A549 treated with DMSO at 1 μM for 4 hours (cell line): ENCODE results near the gene BCAS3. TPM values are rescaled to one million over a fixed set of nuclear protein-coding genes. Genes with fewer than 3 reads are reported as not detected.

Experiments used
- total RNA-seq: library from RNA; stranded (reverse); fragments of 200-300 nt; extraction: Qiagen RNA extraction; gene quantifications from 5 replicates; pipeline ENCODE4 v1.2.3, GENCODE V29; 2022; ENCODE audit warnings: low read depth

BCAS3 gene
- 7.6 to 9.1 TPM (median 8.2 TPM) in 5 replicates for total RNA-seq

GRCh38 chr17:60677308-60678117 is at the start of gene BCAS3:
TSS of gene BCAS3 (plus strand) at chr17:60677851.

DNA sequence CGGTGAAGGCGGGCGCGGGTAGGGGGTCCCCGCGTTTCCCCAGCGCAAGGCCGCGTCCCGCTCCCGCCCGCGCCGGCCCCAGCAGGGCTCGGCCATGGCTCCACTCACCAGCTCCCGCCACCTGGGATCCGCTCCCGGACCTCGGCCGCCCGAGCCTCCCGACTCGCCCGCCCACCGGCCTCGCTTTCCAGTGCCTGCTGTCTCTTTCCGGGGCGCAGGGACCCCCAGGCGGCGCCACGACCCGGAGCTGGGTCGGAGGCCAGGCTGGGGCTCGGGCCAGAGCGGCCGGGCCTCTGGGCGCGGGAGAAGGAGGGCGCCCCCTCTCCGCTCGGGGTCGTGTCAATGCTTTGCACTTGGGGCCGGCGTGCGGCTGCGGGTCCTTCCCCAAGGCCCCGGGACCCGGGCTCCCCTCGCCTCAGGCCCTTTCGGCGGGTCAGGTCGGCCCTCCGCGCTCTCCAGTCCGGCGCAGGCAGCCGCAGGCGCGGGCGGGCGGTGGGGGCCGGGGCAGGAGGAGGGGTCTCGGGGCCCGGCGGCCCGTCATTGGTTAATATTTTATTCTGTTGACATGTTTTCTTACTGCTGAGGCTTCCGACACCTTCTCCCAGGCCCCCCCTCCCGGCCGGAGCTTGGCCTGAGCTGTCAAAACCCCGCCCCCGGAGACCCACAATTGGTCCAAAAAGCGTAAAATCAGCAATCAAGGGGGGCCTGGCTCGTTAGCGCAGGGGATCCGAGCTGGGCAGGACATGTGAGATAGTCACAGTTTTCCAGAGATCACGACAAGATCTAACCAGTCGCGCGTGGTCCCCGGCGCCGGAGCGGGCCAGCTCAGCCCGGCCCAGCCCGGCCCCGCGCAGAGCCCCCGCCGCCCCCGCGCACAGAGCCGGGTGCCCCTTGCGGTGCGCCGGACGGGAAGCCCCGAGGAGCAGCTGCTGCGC is 721.7 kb downstream of the BCAS3 start, which contains the start of gene TBX2:
Gene TBX2 (plus strand): TSS at position 713 of the 935 bp plus-strand sequence. CDS start 334 bp downstream, outside the sequence.

Other genes with a start within 250 kb of the BCAS3 start
- 12.0 to 25.8 TPM (median 21.2 TPM) in 5 replicates for gene APPBP2, start 151.6 kb upstream of the BCAS3 start, total RNA-seq
- gene PPM1D, start 77.7 kb upstream of the BCAS3 start, total RNA-seq, result 18.7 to 22.4 TPM (median 20.8 TPM) in 5 replicates